ENCODE measurements around the gene TNIP2.

- no peak for TF ChIP-seq POLR2AphosphoS5 (IDR thresholded peaks at IDR 0.05; ENCODE audit: low read depth, low read length)
- TF ChIP-seq TAF1 (IDR thresholded peaks at IDR 0.05; ENCODE audit: borderline replicate concordance, low read depth, low read length) = no peak
Observed at GRCh38 chr4:2754848-2755819, 1.0 kb downstream of the TNIP2 start.

Data from GM12892 (cell line).